Muscle of leg (tissue), 11 donors: ENCODE data around the gene IBTK. TPM values are rescaled to one million over a fixed set of nuclear protein-coding genes. Genes with fewer than 3 reads are reported as not detected.
"Not testable (repeated sequence)": the region's sequence is repeated elsewhere in the genome, so short reads cannot be mapped to it uniquely, and the experiment has no call there.

Source experiments
- DNase-seq: peaks from one replicate; pipeline ENCODE4 v3.0.0; 2013
- H3K27ac ChIP-seq: one replicate; pipeline ENCODE4 v1.5.1; 2013; ENCODE audit warnings: mild to moderate bottlenecking, low read length, control low read depth
- H3K27me3 ChIP-seq: one replicate; pipeline ENCODE4 v1.6.1; 2013; ENCODE audit warnings: low read length; ENCODE audit not compliant: control insufficient read depth, insufficient read depth
- H3K36me3 ChIP-seq: one replicate; pipeline ENCODE4 v1.6.1; 2013; ENCODE audit warnings: low read length; ENCODE audit not compliant: control insufficient read depth, insufficient read depth
- H3K4me1 ChIP-seq: one replicate; pipeline ENCODE4 v1.6.1; 2013; ENCODE audit warnings: low read length; ENCODE audit not compliant: control insufficient read depth, insufficient read depth
- H3K4me3 ChIP-seq: one replicate; pipeline ENCODE4 v1.5.1; 2013; ENCODE audit warnings: low read length, control low read depth
- H3K9me3 ChIP-seq: replicated peaks from 2 replicates; pipeline ENCODE4 v1.6.1; 2013; ENCODE audit warnings: low read depth, low read length; ENCODE audit not compliant: control insufficient read depth
- WGBS: methylation state at CpG from one replicate; pipeline ENCODE4 v1.1.5; 2013; ENCODE audit warnings: missing lambda C conversion rate; ENCODE audit not compliant: insufficient coverage; 5-methylcytosine and 5-hydroxymethylcytosine counted together
- polyA plus RNA-seq, 8 donors: library from polyadenylated mRNA; unstranded; fragments of 120-200 nt; gene quantifications; one replicate each; pipeline versions ENCODE4 v1.2.1 to v1.2.3, GENCODE V29; 2013; ENCODE audit warnings: inconsistent platforms in 1 of 8, low replicate concordance in 1 of 8; ENCODE audit not compliant: insufficient read length in 8 of 8, insufficient read depth in 1 of 8
- total RNA-seq: library from RNA; stranded (reverse); fragments of 120-200 nt; gene quantifications from one replicate; pipeline ENCODE4 v1.2.4, GENCODE V29; 2013

The IBTK gene
- total and polyA plus RNA-seq, 9 donors = 22.7 to 37.5 (median 33.1) TPM

GRCh38 chr6:82128973-82129372 lies 118.6 kb downstream of the IBTK start:
- not testable (repeated sequence) for DNase-seq, H3K27me3 ChIP-seq, H3K4me3 ChIP-seq, H3K27ac ChIP-seq, H3K36me3 ChIP-seq, H3K4me1 ChIP-seq, H3K9me3 ChIP-seq
- WGBS = no CpG with 5 or more reads among the region's 9 CpGs

GRCh38 chr6:82123632-82124031 lies 123.9 kb downstream of the IBTK start:
- no peak for DNase-seq
- H3K36me3 ChIP-seq = no peaks in the 10 kb centered on the region
- H3K27ac ChIP-seq = no peak overlapping the region
- H3K4me3 ChIP-seq = no peak overlapping the region
- no peaks in the 10 kb centered on the region for H3K9me3 ChIP-seq
- no peaks in the 10 kb centered on the region for H3K27me3 ChIP-seq
- no peaks in the 10 kb centered on the region for H3K4me1 ChIP-seq
- WGBS = 88% methylated on average over 6 of the region's 7 CpGs

Other genes starting within 250 kb of the IBTK start
- gene TPBG, start 116.1 kb upstream of the IBTK start, total RNA-seq = 11.4 TPM
- gene TPBG, start 116.1 kb upstream of the IBTK start, polyA plus RNA-seq = 10 to 100 TPM; 10.7 to 26.6 (median 15.0) TPM